Ectodermal cell (in vitro differentiated cells): ENCODE results near the gene SLC7A7.
"Not testable (repeated sequence)": the region's sequence is repeated elsewhere in the genome, so short reads cannot be mapped to it uniquely, and the experiment has no call there.

Experiments used
- H3K27ac ChIP-seq: 2 replicates; pipeline ENCODE4 v1.7.0; 2013; ENCODE audit warnings: mild to moderate bottlenecking, low read depth, low read length; ENCODE audit not compliant: insufficient read depth, poor library complexity, severe bottlenecking
- H3K27me3 ChIP-seq: 2 replicates; pipeline ENCODE4 v1.7.0; 2013; ENCODE audit warnings: mild to moderate bottlenecking, low read length; ENCODE audit not compliant: insufficient read depth, control insufficient read depth, poor library complexity, severe bottlenecking
- H3K36me3 ChIP-seq: one replicate; pipeline ENCODE4 v1.7.0; 2013; ENCODE audit warnings: low read length; ENCODE audit not compliant: control insufficient read depth, insufficient read depth
- H3K4me1 ChIP-seq: one replicate; pipeline ENCODE4 v1.7.0; 2013; ENCODE audit warnings: low read length; ENCODE audit not compliant: control insufficient read depth, insufficient read depth
- H3K4me3 ChIP-seq: 2 replicates; pipeline ENCODE4 v1.7.0; 2013; ENCODE audit warnings: low read depth, low read length, control low read depth; ENCODE audit not compliant: insufficient read depth
- H3K9me3 ChIP-seq: 2 replicates; pipeline ENCODE4 v1.7.0; 2013; ENCODE audit warnings: mild to moderate bottlenecking, low read length, moderate library complexity; ENCODE audit not compliant: control insufficient read depth
- WGBS, 2 experiments: methylation state at CpG; one replicate each; pipeline ENCODE4 v1.1.7; 2013; ENCODE audit warnings: missing lambda C conversion rate in 2 of 2; 5-methylcytosine and 5-hydroxymethylcytosine counted together

SLC7A7 gene

DNA sequence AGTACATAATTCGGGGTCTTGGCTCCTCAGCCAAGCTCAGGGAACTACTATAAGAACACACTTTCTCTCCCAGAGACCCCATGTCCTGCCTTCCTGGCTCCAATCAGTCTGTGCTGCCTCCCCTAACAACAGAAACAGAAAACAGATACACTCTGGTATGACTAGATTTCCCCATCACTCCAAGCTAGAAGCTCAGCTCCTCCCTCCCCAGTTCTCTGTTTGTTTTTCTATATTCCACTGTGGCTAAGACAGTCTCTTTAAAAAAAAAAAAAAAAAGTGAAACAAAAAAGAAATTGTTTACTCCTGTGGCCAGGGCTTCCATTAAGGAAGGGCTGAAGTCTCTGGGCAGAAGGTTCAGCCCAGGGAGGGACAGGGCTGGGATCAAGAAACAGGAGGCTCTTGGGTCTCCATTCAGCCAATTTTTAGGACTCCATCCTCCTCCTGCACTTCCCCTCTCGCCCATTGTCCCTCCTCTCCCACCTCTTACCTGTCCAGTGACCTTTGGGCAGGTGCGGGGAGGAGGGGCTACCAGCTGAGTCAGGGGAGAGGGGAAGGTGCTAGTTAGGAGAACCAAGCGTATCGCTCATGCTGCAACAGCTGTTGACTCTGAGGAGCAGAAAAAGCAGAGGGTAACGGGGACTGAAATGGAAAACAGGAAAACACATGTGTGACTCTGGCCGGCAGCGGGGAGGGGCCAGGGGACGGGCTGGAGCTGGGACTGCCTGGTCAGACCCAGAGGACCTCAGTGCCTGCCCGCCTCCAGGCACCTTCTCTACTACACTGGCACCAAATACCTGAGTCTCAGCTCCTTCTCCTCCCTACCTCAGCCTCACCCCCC lies 4.1 kb upstream of the SLC7A7 start:
- 48 to 50% methylated on average over 9 to 10 of the region's 10 CpGs for WGBS, 2 experiments
- no peak overlapping the region for H3K27ac ChIP-seq
- H3K4me1 ChIP-seq: peaks cover 19% of the 10 kb centered on the region
- H3K4me3 ChIP-seq: no peak overlapping the region
- peaks cover 47% of the 10 kb centered on the region for H3K27me3 ChIP-seq
- no peaks in the 10 kb centered on the region for H3K36me3 ChIP-seq
- no peaks in the 10 kb centered on the region for H3K9me3 ChIP-seq

DNA sequence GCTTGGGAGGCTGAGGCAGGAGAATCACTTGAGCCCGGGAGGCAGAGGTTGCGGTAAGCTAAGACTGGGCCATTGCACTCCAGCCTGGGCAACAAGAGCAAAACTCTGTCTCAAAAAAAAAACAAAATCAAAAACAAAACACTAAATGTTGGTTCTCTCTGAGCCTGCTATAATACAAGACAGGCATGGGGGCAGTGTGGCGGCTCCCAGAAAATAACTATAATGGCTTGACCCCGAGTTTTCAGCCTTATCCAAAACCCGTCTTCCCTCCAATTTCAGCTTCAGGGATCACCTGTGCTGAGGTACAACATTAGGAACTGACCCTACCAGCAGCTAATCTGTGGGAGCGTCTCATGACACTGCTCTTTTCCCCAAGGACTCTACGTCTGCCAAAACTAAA lies 862 bp downstream of the SLC7A7 start:
- Histone ChIP-seq H3K9me3 (no peaks in the 10 kb centered on the region), H3K27me3 (peaks cover 2% of the 10 kb centered on the region), H3K36me3 (no peaks in the 10 kb centered on the region), H3K27ac (no peak overlapping the region), H3K4me1 (peaks cover 2% of the 10 kb centered on the region), H3K4me3 (no peak overlapping the region)
- WGBS, 2 experiments: 90 to 91% methylated on average over 7 of the region's 7 CpGs

DNA sequence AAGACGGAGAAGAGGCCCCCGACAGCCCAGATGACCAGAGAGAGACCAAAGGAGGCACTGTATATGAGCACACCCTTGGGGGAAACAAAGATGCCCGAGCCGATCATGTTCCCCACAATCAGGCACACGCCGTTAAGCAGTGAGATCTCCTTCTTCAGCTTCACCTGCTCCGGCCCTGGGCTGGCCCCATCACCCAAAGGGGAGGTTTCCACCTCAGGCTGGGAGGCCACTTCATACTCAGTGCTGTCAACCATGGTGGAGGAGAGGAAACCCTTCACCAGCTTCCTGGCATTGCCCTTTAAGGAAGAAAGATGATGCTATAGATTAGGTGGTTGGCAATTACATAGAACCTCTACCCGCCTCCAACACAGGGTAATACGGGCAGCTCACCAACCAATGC lies 2.1 kb downstream of the SLC7A7 start:
- no peaks in the 10 kb centered on the region for H3K9me3 ChIP-seq
- 70 to 73% methylated on average over 9 of the region's 9 CpGs for WGBS, 2 experiments
- no peaks in the 10 kb centered on the region for H3K36me3 ChIP-seq
- no peak overlapping the region for H3K27ac ChIP-seq
- H3K27me3 ChIP-seq: no peaks in the 10 kb centered on the region
- H3K4me3 ChIP-seq: no peak overlapping the region
- H3K4me1 ChIP-seq: no peaks in the 10 kb centered on the region

DNA sequence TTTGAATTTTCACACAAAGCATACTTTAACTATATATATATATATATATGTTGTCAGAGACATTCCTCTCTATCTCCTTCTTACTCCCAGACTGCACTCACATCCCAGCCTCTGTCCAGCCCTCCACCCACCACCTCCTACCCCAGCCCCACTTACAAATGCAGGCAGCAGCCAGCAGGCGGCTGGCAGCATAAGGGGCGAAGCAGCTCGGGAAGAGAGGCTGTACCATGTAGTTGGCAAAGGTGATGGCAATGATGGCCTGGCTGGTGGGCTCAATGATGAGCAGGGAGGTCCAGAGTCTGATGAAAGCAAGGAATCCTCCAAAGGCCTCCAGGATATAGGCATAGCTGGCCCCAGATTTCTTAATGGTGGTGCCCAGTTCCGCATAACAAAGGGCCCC lies 2.5 kb downstream of the SLC7A7 start:
- Histone ChIP-seq H3K27ac (no peak overlapping the region), H3K9me3 (no peaks in the 10 kb centered on the region), H3K36me3 (no peaks in the 10 kb centered on the region), H3K4me3 (no peak overlapping the region), H3K27me3 (no peaks in the 10 kb centered on the region), H3K4me1 (no peaks in the 10 kb centered on the region)
- WGBS, 2 experiments: 72 to 80% methylated on average over 4 of the region's 4 CpGs

DNA sequence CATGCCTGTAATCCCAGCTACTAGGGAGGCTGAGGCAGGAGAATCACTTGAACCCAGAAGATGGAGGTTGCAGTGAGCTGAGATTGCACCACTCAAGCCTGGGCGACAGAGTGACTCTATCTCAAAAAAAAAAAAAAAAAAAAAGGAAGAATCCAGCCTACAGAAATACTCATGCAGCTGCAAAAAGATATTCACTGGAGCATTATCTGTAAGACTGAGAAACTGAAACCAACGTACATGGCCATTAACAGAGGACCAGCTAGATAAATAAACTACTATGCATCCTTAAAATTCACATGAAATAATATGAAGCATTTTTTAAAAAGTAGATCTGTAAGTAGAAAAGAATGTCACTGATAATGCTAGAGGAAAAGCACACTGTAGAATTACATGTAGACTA lies 3.5 kb downstream of the SLC7A7 start:
- Histone ChIP-seq H3K9me3 (no peaks in the 10 kb centered on the region), H3K4me1 (no peaks in the 10 kb centered on the region), H3K4me3 (no peak overlapping the region), H3K27me3 (no peaks in the 10 kb centered on the region), H3K27ac (no peak overlapping the region), H3K36me3 (no peaks in the 10 kb centered on the region)
- WGBS, 2 experiments: 85 to 93% methylated on average over 2 of the region's 2 CpGs

GRCh38 chr14:22808388-22809209 lies 6.6 kb downstream of the SLC7A7 start:
- Histone ChIP-seq H3K4me1 (no peaks in the 10 kb centered on the region), H3K27me3 (no peaks in the 10 kb centered on the region), H3K4me3 (no peak overlapping the region), H3K36me3 (no peaks in the 10 kb centered on the region), H3K9me3 (no peaks in the 10 kb centered on the region), H3K27ac (no peak overlapping the region)
- 72 to 77% methylated on average over 5 of the region's 5 CpGs for WGBS, 2 experiments

GRCh38 chr14:22807432-22808087 lies 7.7 kb downstream of the SLC7A7 start:
- Histone ChIP-seq H3K4me3 (no peak overlapping the region), H3K27ac (no peak overlapping the region), H3K27me3 (no peaks in the 10 kb centered on the region), H3K36me3 (no peaks in the 10 kb centered on the region), H3K4me1 (no peaks in the 10 kb centered on the region), H3K9me3 (no peaks in the 10 kb centered on the region)
- WGBS, 2 experiments: 87 to 88% methylated on average over 13 of the region's 13 CpGs

DNA sequence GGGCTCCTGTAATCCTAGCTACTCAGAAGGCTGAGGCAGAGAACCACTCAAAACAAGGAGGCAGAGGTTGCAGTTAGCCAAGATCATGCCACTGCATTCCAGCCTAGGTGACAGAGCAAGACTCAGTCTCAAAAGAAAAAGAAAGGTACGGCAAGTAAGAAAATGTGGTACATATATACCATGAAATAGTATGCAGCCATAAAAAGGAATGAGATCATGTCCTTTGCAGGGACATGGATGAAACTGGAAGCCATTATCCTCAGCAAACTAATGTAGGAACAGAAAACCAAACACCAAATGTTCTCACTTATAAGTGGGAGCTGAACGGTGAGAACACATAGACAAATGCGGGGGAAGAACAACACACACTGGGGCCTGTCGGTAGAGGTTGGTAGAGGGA lies 10.0 kb downstream of the SLC7A7 start:
- H3K4me1 ChIP-seq, H3K27me3 ChIP-seq, H3K27ac ChIP-seq, H3K4me3 ChIP-seq, H3K9me3 ChIP-seq, H3K36me3 ChIP-seq: not testable (repeated sequence)
- WGBS, 2 experiments: 94 to 97% methylated on average over 4 of the region's 4 CpGs

GRCh38 chr14:22803687-22803974 lies 11.6 kb downstream of the SLC7A7 start:
- H3K4me3 ChIP-seq: no peak overlapping the region
- H3K27me3 ChIP-seq: no peaks in the 10 kb centered on the region
- no peak overlapping the region for H3K27ac ChIP-seq
- H3K4me1 ChIP-seq: no peaks in the 10 kb centered on the region
- 89 to 93% methylated on average over 3 of the region's 3 CpGs for WGBS, 2 experiments
- no peaks in the 10 kb centered on the region for H3K36me3 ChIP-seq
- no peaks in the 10 kb centered on the region for H3K9me3 ChIP-seq
